CD8-positive, alpha-beta memory T cell (primary cell): Measurements from ENCODE around the gene RBM43. TPM values are rescaled to one million over a fixed set of nuclear protein-coding genes. Genes with fewer than 3 reads are reported as not detected.

Experiments used
- CTCF ChIA-PET: fragments of 350-600 bp; sonication (Branson Sonifier 250); formaldehyde crosslinking; loops from one replicate; lab custom pipeline; 2021; ENCODE audit warnings: antibody characterized with exemption; lab: Charles Lee
- POLR2A ChIA-PET: fragments of 350-600 bp; sonication (Branson Sonifier 250); formaldehyde crosslinking; loops from one replicate; lab custom pipeline; 2021; ENCODE audit warnings: antibody characterized with exemption; lab: Charles Lee
- DNase-seq, 5 donors: peaks; one replicate each; pipeline versions ENCODE4 v3.0.0 to v3.0.0-alpha.2; 2020 to 2022; ENCODE audit warnings: mixed read lengths in 1 of 5
- H3K27ac ChIP-seq: one replicate; pipeline ENCODE4 v1.7.0; 2013; ENCODE audit warnings: low read depth, mild to moderate bottlenecking, low read length, moderate library complexity
- H3K27me3 ChIP-seq: 2 replicates; pipeline ENCODE4 v1.7.0; 2013; ENCODE audit warnings: low read length, mild to moderate bottlenecking; ENCODE audit not compliant: insufficient read depth, poor library complexity, severe bottlenecking
- H3K36me3 ChIP-seq: 2 replicates; pipeline ENCODE4 v1.7.0; 2013; ENCODE audit warnings: mild to moderate bottlenecking, low read length, moderate library complexity; ENCODE audit not compliant: insufficient read depth
- H3K4me1 ChIP-seq: 2 replicates; pipeline ENCODE4 v1.7.0; 2013; ENCODE audit warnings: mild to moderate bottlenecking, low read length, moderate library complexity; ENCODE audit not compliant: insufficient read depth
- H3K4me3 ChIP-seq: 2 replicates; pipeline ENCODE4 v1.7.0; 2013; ENCODE audit warnings: mild to moderate bottlenecking, low read length
- H3K9me3 ChIP-seq: 2 replicates; pipeline ENCODE4 v1.7.0; 2013; ENCODE audit warnings: mild to moderate bottlenecking, low read length
- H3K27ac Mint-ChIP-seq, 8 donors: one replicate each; pipeline ENCODE4 v1.8.0; 2020 to 2021; ENCODE audit warnings: mixed read lengths in 8 of 8, mild to moderate bottlenecking in 6 of 8, inconsistent platforms in 3 of 8, moderate library complexity in 3 of 8
- H3K27me3 Mint-ChIP-seq, 2 donors: one replicate each; pipeline ENCODE4 v1.8.0; 2020 to 2021; ENCODE audit warnings: mixed read lengths in 2 of 2, mild to moderate bottlenecking in 1 of 2, moderate library complexity in 1 of 2
- H3K36me3 Mint-ChIP-seq, 3 donors: one replicate each; pipeline ENCODE4 v1.8.0; 2020 to 2021; ENCODE audit warnings: mixed read lengths in 3 of 3, inconsistent platforms in 1 of 3, mild to moderate bottlenecking in 1 of 3
- H3K4me1 Mint-ChIP-seq, 3 donors: one replicate each; pipeline ENCODE4 v1.8.0; 2020 to 2021; ENCODE audit warnings: mixed read lengths in 3 of 3, inconsistent platforms in 1 of 3, mild to moderate bottlenecking in 1 of 3
- H3K4me3 Mint-ChIP-seq, 7 donors: one replicate each; pipeline ENCODE4 v1.8.0; 2020 to 2021; ENCODE audit warnings: mixed read lengths in 7 of 7, mild to moderate bottlenecking in 6 of 7, moderate library complexity in 4 of 7, inconsistent platforms in 2 of 7
- H3K9me3 Mint-ChIP-seq, 5 donors: one replicate each; pipeline ENCODE4 v1.8.0; 2020 to 2022; ENCODE audit warnings: mixed read lengths in 5 of 5, mild to moderate bottlenecking in 3 of 5, moderate library complexity in 2 of 5, inconsistent platforms in 1 of 5
- polyA plus RNA-seq: library from polyadenylated mRNA; unstranded; fragments of 300-500 nt; fragmentation: Illumina TruSeq; gene quantifications from one replicate; pipeline ENCODE4 v1.2.3, GENCODE V29; 2021
- total RNA-seq, 2 experiments: library from RNA; stranded (reverse); gene quantifications; one replicate each; pipeline ENCODE4 v1.2.3, GENCODE V29; 2021

The RBM43 gene
- total and polyA plus RNA-seq, 3 experiments from 2014 or later = 2.8 to 5.0 (median 3.4) TPM

GRCh38 chr2:151265991-151266390, 4.3 kb upstream of the RBM43 start:
- POLR2A ChIA-PET = interaction anchor here (1.4 kb wide), 1 partner anchor 1679 kb away, joined by 3 read pairs; no protein-coding TSS in a partner anchor
- Mint-ChIP-seq H3K36me3 (peaks cover 7 to 23% (median 9%) of the 10 kb centered on the region in 3 donors), H3K27ac (no peak overlapping the region), H3K27me3 (peaks cover 0 to 4% of the 10 kb centered on the region in 2 donors), H3K4me3 (peak overlapping the region in 1 of 7 donors; percentile 49), H3K4me1 (peaks cover 12 to 15% (median 13%) of the 10 kb centered on the region in 3 donors), H3K9me3 (no peaks in the 10 kb centered on the region)
- no peak for DNase-seq
- CTCF ChIA-PET = interaction anchor here (1.5 kb wide), 1 partner anchor 27 kb away, joined by 6 read pairs; no protein-coding TSS in a partner anchor
- Histone ChIP-seq H3K4me1 (peaks cover 7% of the 10 kb centered on the region), H3K9me3 (no peaks in the 10 kb centered on the region), H3K27me3 (no peaks in the 10 kb centered on the region), H3K27ac (no peak overlapping the region), H3K36me3 (peaks cover 2% of the 10 kb centered on the region), H3K4me3 (no peak overlapping the region)

DNA sequence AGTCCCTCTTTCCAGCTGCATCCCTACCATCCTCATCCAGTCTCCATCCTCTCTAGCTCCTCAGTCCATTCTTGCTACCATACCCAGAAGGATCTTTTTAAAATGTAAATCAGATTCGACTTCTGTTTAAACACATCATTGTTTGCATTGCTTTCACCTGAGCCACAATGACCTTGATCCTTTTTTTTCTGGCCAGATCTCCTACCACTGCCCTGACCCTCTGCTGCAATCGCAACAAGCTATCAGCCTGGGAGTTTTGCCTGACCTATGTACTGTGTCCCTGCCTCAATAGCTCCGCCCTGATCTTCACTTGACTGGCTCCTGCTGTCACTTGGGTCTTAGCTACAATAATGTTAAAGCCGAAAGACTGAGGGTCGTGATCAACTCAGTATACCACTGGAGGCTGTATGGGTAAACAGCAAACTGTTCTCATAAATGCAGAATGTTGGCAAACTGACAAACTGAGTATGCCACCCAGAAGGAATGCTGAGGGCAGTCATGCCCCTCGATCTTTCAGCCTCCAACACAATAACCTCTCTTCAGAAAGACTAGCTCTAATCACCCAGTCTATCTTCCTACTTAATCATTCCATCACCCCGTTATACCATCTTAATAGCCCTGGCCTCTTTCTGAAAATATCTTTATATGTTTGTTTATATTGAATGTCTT, 2.6 kb upstream of the RBM43 start:
- Histone ChIP-seq H3K27me3 (no peaks in the 10 kb centered on the region), H3K4me1 (peaks cover 7% of the 10 kb centered on the region), H3K9me3 (no peaks in the 10 kb centered on the region), H3K36me3 (no peaks in the 10 kb centered on the region), H3K4me3 (no peak overlapping the region), H3K27ac (no peak overlapping the region)
- Mint-ChIP-seq H3K4me1 (peaks cover 24 to 28% (median 26%) of the 10 kb centered on the region in 3 donors), H3K36me3 (peaks cover 3 to 14% (median 9%) of the 10 kb centered on the region in 3 donors), H3K27me3 (peaks cover 0 to 4% of the 10 kb centered on the region in 2 donors), H3K27ac (peak overlapping the region in 5 of 8 donors; percentile 24 to 84 (median 73)), H3K4me3 (peak overlapping the region in 3 of 7 donors; percentile 13 to 71 (median 35)), H3K9me3 (no peaks in the 10 kb centered on the region)
- no peak for DNase-seq
- ChIA-PET CTCF (interaction anchor here (0.9 to 1.2 kb wide), 2 partner anchors 25 to 1454 kb away, joined by 3 read pairs; partner anchors contain the start of genes ARL6IP6 and NMI), POLR2A (interaction anchor here (0.7 to 4.6 kb wide), 2 partner anchors 25 to 174 kb away, joined by 5 to 61 read pairs; partner anchors contain the start of gene NMI)

DNA sequence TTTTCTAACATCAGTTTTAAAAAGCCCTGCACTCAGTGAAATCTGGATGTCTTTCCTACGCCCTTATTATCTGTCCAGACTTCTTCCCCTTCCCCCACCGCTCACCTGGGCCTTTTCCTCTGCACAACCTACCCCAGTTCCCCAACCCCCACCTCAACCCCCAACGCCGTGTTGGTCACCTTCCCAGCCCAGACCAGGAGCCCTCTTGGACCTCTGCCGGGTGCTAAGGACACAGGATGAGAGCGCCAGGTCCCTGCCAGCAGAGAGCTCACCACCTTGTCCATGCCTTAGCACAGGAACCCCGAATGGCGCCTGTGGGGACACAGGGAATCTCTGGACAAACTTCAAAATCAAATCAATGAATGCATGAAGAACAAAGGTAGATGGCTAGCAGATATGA, 966 bp upstream of the RBM43 start:
- Histone ChIP-seq H3K9me3 (no peaks in the 10 kb centered on the region), H3K36me3 (no peaks in the 10 kb centered on the region), H3K4me3 (no peak overlapping the region), H3K4me1 (peaks cover 7% of the 10 kb centered on the region), H3K27me3 (no peaks in the 10 kb centered on the region), H3K27ac (no peak overlapping the region)
- H3K9me3 Mint-ChIP-seq = no peaks in the 10 kb centered on the region
- peaks cover 25 to 33% (median 31%) of the 10 kb centered on the region in 3 donors for H3K4me1 Mint-ChIP-seq
- H3K27me3 Mint-ChIP-seq = peaks cover 0 to 4% of the 10 kb centered on the region in 2 donors
- ChIA-PET POLR2A (interaction anchor here (0.7 to 4.6 kb wide), 3 partner anchors 27 to 146 kb away, joined by 5 to 61 read pairs (median 6); partner anchors contain the start of gene NMI), CTCF (no interaction called here)
- H3K4me3 Mint-ChIP-seq = peak overlapping the region; percentile 83 to 96 (median 94)
- peak overlapping the region; percentile 84 to 98 (median 98) for H3K27ac Mint-ChIP-seq
- peaks cover 0 to 12% (median 4%) of the 10 kb centered on the region in 3 donors for H3K36me3 Mint-ChIP-seq
- no peak for DNase-seq

GRCh38 chr2:151261977-151262291, 271 bp upstream of the RBM43 start:
- no peaks in the 10 kb centered on the region for H3K9me3 Mint-ChIP-seq
- no peaks in the 10 kb centered on the region for H3K36me3 ChIP-seq
- peaks cover 0 to 1% of the 10 kb centered on the region in 2 donors for H3K27me3 Mint-ChIP-seq
- ChIA-PET CTCF (interaction anchor here (1.5 to 2.9 kb wide), 3 partner anchors 23 to 148 kb away, joined by 4 to 20 read pairs (median 11); partner anchors contain the start of genes NMI and RIF1), POLR2A (interaction anchor here (1.0 to 4.6 kb wide), 4 partner anchors 20 to 1675 kb away, joined by 3 to 61 read pairs (median 10); partner anchors contain the start of genes MMADHC, NMI and RIF1)
- H3K36me3 Mint-ChIP-seq = peaks cover 0 to 12% (median 1%) of the 10 kb centered on the region in 3 donors
- H3K9me3 ChIP-seq = no peaks in the 10 kb centered on the region
- H3K4me3 Mint-ChIP-seq = peak overlapping the region; percentile 83 to 96 (median 94)
- peak overlapping the region; percentile 89 to 98 (median 98) for H3K27ac Mint-ChIP-seq
- H3K4me1 ChIP-seq = peaks cover 7% of the 10 kb centered on the region
- peak overlapping the region; percentile 72 for H3K4me3 ChIP-seq
- H3K27ac ChIP-seq = peak overlapping the region; percentile 98
- H3K4me1 Mint-ChIP-seq = peaks cover 28 to 36% (median 35%) of the 10 kb centered on the region in 3 donors
- H3K27me3 ChIP-seq = no peaks in the 10 kb centered on the region
- DNase-seq = no peak

- CTCF ChIA-PET = interaction anchor here (0.9 to 2.9 kb wide), 5 partner anchors 12 to 1673 kb away, joined by 3 to 20 read pairs (median 4); partner anchors contain the start of genes MMADHC, NMI and RIF1
- Mint-ChIP-seq H3K9me3 (no peaks in the 10 kb centered on the region), H3K27ac (peak overlapping the region; percentile 89 to 99 (median 97)), H3K4me1 (peaks cover 30 to 39% (median 36%) of the 10 kb centered on the region in 3 donors), H3K4me3 (peak overlapping the region; percentile 83 to 96 (median 94)), H3K27me3 (peaks cover 0 to 1% of the 10 kb centered on the region in 2 donors), H3K36me3 (peaks cover 0 to 12% (median 2%) of the 10 kb centered on the region in 3 donors)
- Histone ChIP-seq H3K27ac (peak overlapping the region; percentile 98), H3K36me3 (no peaks in the 10 kb centered on the region), H3K9me3 (no peaks in the 10 kb centered on the region), H3K27me3 (no peaks in the 10 kb centered on the region), H3K4me3 (peak overlapping the region; percentile 72), H3K4me1 (peaks cover 7% of the 10 kb centered on the region)
- peak in 2 of 5 donors; percentile 52 for DNase-seq
- POLR2A ChIA-PET = interaction anchor here (2.0 to 4.6 kb wide), 2 partner anchors 29 to 1674 kb away, joined by 16 to 61 read pairs; partner anchors contain the start of genes MMADHC and NMI
These were observed 961 bp downstream of the RBM43 start for GRCh38 chr2:151260573-151261230.

GRCh38 chr2:151258121-151258520, 3.5 kb downstream of the RBM43 start:
- Histone ChIP-seq H3K27me3 (no peaks in the 10 kb centered on the region), H3K9me3 (no peaks in the 10 kb centered on the region), H3K36me3 (peaks cover 7% of the 10 kb centered on the region), H3K4me1 (peaks cover 7% of the 10 kb centered on the region), H3K4me3 (no peak overlapping the region), H3K27ac (no peak overlapping the region)
- H3K27me3 Mint-ChIP-seq = no peaks in the 10 kb centered on the region
- H3K4me1 Mint-ChIP-seq = peaks cover 36 to 46% (median 38%) of the 10 kb centered on the region in 3 donors
- ChIA-PET POLR2A (no interaction called here), CTCF (no interaction called here)
- H3K9me3 Mint-ChIP-seq = no peaks in the 10 kb centered on the region
- peak overlapping the region in 2 of 7 donors; percentile 3 to 45 for H3K4me3 Mint-ChIP-seq
- peaks cover 7 to 32% (median 16%) of the 10 kb centered on the region in 3 donors for H3K36me3 Mint-ChIP-seq
- DNase-seq = no peak
- H3K27ac Mint-ChIP-seq = peak overlapping the region in 2 of 8 donors; percentile 60 to 93

GRCh38 chr2:151252646-151253045, 9.0 kb downstream of the RBM43 start:
- no peak overlapping the region for H3K4me3 Mint-ChIP-seq
- H3K9me3 Mint-ChIP-seq = peaks cover 13 to 25% (median 19%) of the 10 kb centered on the region in 5 donors
- Histone ChIP-seq H3K27ac (no peak overlapping the region), H3K36me3 (peaks cover 11% of the 10 kb centered on the region), H3K4me3 (no peak overlapping the region), H3K27me3 (no peaks in the 10 kb centered on the region), H3K9me3 (peaks cover 5% of the 10 kb centered on the region), H3K4me1 (no peaks in the 10 kb centered on the region)
- ChIA-PET POLR2A (no interaction called here), CTCF (no interaction called here)
- no peaks in the 10 kb centered on the region for H3K27me3 Mint-ChIP-seq
- H3K36me3 Mint-ChIP-seq = peaks cover 45 to 67% (median 60%) of the 10 kb centered on the region in 3 donors
- no peak overlapping the region for H3K27ac Mint-ChIP-seq
- no peak for DNase-seq
- peaks cover 6 to 15% (median 14%) of the 10 kb centered on the region in 3 donors for H3K4me1 Mint-ChIP-seq
